A673 (cell line): ENCODE data around the gene MGAT5.

Source experiments
- CTCF ChIP-seq: fragments of 300-800, 200-600 bp; sonication (generic); conservative IDR thresholded peaks from 2 replicates; pipeline ENCODE4 v1.5.1; 2017; ENCODE audit warnings: low read depth, mild to moderate bottlenecking, antibody characterized with exemption, low read length, moderate library complexity, mixed read lengths
- EZH2 ChIP-seq: fragments of 200-600 bp; sonication (generic); IDR thresholded peaks from 2 replicates; pipeline ENCODE4 v1.6.1; 2017; ENCODE audit warnings: borderline replicate concordance, low read depth, mild to moderate bottlenecking, mixed read lengths, antibody characterized with exemption, low read length; ENCODE audit not compliant: poor library complexity, severe bottlenecking

GRCh38 chr2:134206573-134206972, 47.3 kb upstream of the MGAT5 start:
- TF ChIP-seq CTCF (no peak), EZH2 (no peak)
